B cell (primary cell): Measurements from ENCODE around the gene GRK3. TPM values are rescaled to one million over a fixed set of nuclear protein-coding genes. Genes with fewer than 3 reads are reported as not detected.

Experiments
- ATAC-seq: fragments of 200-7000 bp; cut with Tn5 transposase; one replicate; pipeline ENCODE4 v1.10.0; 2021; ENCODE audit warnings: low read depth, mild to moderate bottlenecking, moderate number of reproducible peaks, moderate library complexity
- CTCF ChIA-PET: fragments of 350-600 bp; sonication (Branson Sonifier 250); formaldehyde crosslinking; loops from one replicate; lab custom pipeline; 2021; ENCODE audit warnings: antibody characterized with exemption, inconsistent platforms; lab: Charles Lee
- POLR2A ChIA-PET: fragments of 350-600 bp; sonication (Branson Sonifier 250); formaldehyde crosslinking; loops from one replicate; lab custom pipeline; 2021; ENCODE audit warnings: antibody characterized with exemption; lab: Charles Lee
- DNase-seq: peaks from one replicate; pipeline ENCODE4 v3.0.0; 2013
- H2AFZ ChIP-seq: 2 replicates; pipeline ENCODE4 v1.6.1; 2012; ENCODE audit warnings: mild to moderate bottlenecking, low read depth, low read length; ENCODE audit not compliant: insufficient read depth, poor library complexity, severe bottlenecking
- H3K27ac ChIP-seq, 2 donors: 1 replicate in 1 of 2; 2 replicates in 1 of 2; pipeline ENCODE4 v1.5.1; 2012 to 2013; ENCODE audit warnings: low read length in 2 of 2, mild to moderate bottlenecking in 2 of 2, moderate library complexity in 1 of 2
- H3K27me3 ChIP-seq, 4 experiments: fragments of 200-600 bp in 1 of 4; sonication (generic) in 1 of 4; replicated peaks in 1 of 4; 1 replicate in 2 of 4; 2 replicates in 2 of 4; pipeline versions ENCODE4 v1.6.1 to v1.7.0; 2013 to 2016; ENCODE audit warnings: low read length in 3 of 4, mild to moderate bottlenecking in 2 of 4, mixed read lengths in 1 of 4, moderate library complexity in 1 of 4; ENCODE audit not compliant: insufficient read depth in 4 of 4, control insufficient read depth in 3 of 4; ENCODE audit errors: control extremely low read depth in 1 of 4
- H3K36me3 ChIP-seq, 2 experiments: replicated peaks in 1 of 2; 1 replicate in 1 of 2; 2 replicates in 1 of 2; pipeline versions ENCODE4 v1.6.1 to v1.7.1; 2013; ENCODE audit warnings: low read length in 1 of 2; ENCODE audit not compliant: insufficient read depth in 2 of 2, control insufficient read depth in 1 of 2; ENCODE audit errors: control extremely low read depth in 1 of 2, extremely low read depth in 1 of 2
- H3K4me1 ChIP-seq, 2 donors: fragments of 200-600 bp in 1 of 2; sonication (generic) in 1 of 2; 1 replicate in 1 of 2; 2 replicates in 1 of 2; pipeline versions ENCODE4 v1.5.1 to v1.6.1; 2013 to 2017; ENCODE audit warnings: low read length in 2 of 2; ENCODE audit not compliant: control insufficient read depth in 2 of 2, insufficient read depth in 2 of 2
- H3K4me2 ChIP-seq: replicated peaks from 2 replicates; pipeline ENCODE3; 2012; ENCODE audit warnings: mild to moderate bottlenecking, low read depth, low read length; ENCODE audit not compliant: poor library complexity, severe bottlenecking
- H3K4me3 ChIP-seq, 5 experiments: fragments of 200-600 bp in 1 of 5; sonication (generic) in 1 of 5; 1 replicate in 3 of 5; 2 replicates in 2 of 5; pipeline versions ENCODE4 v1.5.1 to v1.7.0; 2011 to 2016; ENCODE audit warnings: low read length in 4 of 5, mild to moderate bottlenecking in 4 of 5, low read depth in 2 of 5, control low read depth in 1 of 5, moderate library complexity in 1 of 5; ENCODE audit not compliant: insufficient read depth in 1 of 5; ENCODE audit errors: control extremely low read depth in 1 of 5, extremely low read depth in 1 of 5
- H3K79me2 ChIP-seq: fragments of 200-600 bp; sonication (generic); one replicate; pipeline ENCODE4 v1.6.0; 2016; ENCODE audit warnings: low read length; ENCODE audit not compliant: control insufficient read depth, insufficient read depth
- H3K9ac ChIP-seq: fragments of 200-600 bp; sonication (generic); 2 replicates; pipeline ENCODE4 v1.6.1; 2017; ENCODE audit warnings: mild to moderate bottlenecking, low read length, moderate library complexity
- H3K9me3 ChIP-seq, 3 donors: one replicate each; pipeline versions ENCODE4 v1.6.1 to v1.7.1; 2013; ENCODE audit warnings: low read length in 2 of 3; ENCODE audit not compliant: control insufficient read depth in 2 of 3, insufficient read depth in 1 of 3; ENCODE audit errors: control extremely low read depth in 1 of 3
- H4K20me1 ChIP-seq: 2 replicates; pipeline ENCODE4 v1.6.0; 2012; ENCODE audit warnings: mild to moderate bottlenecking, low read length; ENCODE audit not compliant: insufficient read depth, control insufficient read depth, poor library complexity, severe bottlenecking
- H3K27ac Mint-ChIP-seq: one replicate; pipeline ENCODE4 v1.8.0; 2021; ENCODE audit warnings: mixed read lengths
- H3K27me3 Mint-ChIP-seq: one replicate; pipeline ENCODE4 v1.8.0; 2021; ENCODE audit warnings: mixed read lengths
- H3K4me1 Mint-ChIP-seq: one replicate; pipeline ENCODE4 v1.8.0; 2021; ENCODE audit warnings: mixed read lengths
- H3K4me3 Mint-ChIP-seq: one replicate; pipeline ENCODE4 v1.8.0; 2021; ENCODE audit warnings: mixed read lengths
- H3K9me3 Mint-ChIP-seq: one replicate; pipeline ENCODE4 v1.8.0; 2022; ENCODE audit warnings: mixed read lengths; ENCODE audit not compliant: insufficient read depth
- EZH2 ChIP-seq: IDR thresholded peaks from 2 replicates; pipeline ENCODE4 v1.6.1; 2012; ENCODE audit warnings: borderline replicate concordance, low read depth, mild to moderate bottlenecking, moderate library complexity, low read length; ENCODE audit not compliant: insufficient read depth, poor library complexity, severe bottlenecking
- WGBS: methylation state at CpG from one replicate; pipeline ENCODE4 v1.1.5; 2013; ENCODE audit warnings: missing lambda C conversion rate; ENCODE audit not compliant: insufficient coverage; 5-methylcytosine and 5-hydroxymethylcytosine counted together
- intact Hi-C: fragments of 100-400 bp; cut with micrococcal nuclease; formaldehyde crosslinking; loops from one replicate; pipeline ENCODE4 v1.10.0; 2022
- polyA plus RNA-seq: library from polyadenylated mRNA; depleted of rRNA; stranded (reverse); fragments of >200 nt; gene quantifications from 2 replicates; pipeline ENCODE4 v1.2.3, GENCODE V29; 2012
- total RNA-seq, 2 donors: library from RNA; stranded (reverse); fragments of 120-200 nt in 1 of 2; gene quantifications; 1 replicate in 1 of 2; 2 replicates in 1 of 2; pipeline versions ENCODE4 v1.2.3 to v1.2.4, GENCODE V29; 2013 to 2022
- TF ChIP-seq, protein P1 (sequence below): fragments of 200-600 bp; IDR thresholded peaks from one replicate; pipeline ENCODE4 v1.8.0; 2022; ENCODE audit warnings: antibody characterized with exemption, mild to moderate bottlenecking

GRK3 gene
- total and polyA plus RNA-seq, 2 donors (not counting 1 experiment from before 2014, with no cell fraction given) = 17.6 to 61.0 TPM

DNA sequence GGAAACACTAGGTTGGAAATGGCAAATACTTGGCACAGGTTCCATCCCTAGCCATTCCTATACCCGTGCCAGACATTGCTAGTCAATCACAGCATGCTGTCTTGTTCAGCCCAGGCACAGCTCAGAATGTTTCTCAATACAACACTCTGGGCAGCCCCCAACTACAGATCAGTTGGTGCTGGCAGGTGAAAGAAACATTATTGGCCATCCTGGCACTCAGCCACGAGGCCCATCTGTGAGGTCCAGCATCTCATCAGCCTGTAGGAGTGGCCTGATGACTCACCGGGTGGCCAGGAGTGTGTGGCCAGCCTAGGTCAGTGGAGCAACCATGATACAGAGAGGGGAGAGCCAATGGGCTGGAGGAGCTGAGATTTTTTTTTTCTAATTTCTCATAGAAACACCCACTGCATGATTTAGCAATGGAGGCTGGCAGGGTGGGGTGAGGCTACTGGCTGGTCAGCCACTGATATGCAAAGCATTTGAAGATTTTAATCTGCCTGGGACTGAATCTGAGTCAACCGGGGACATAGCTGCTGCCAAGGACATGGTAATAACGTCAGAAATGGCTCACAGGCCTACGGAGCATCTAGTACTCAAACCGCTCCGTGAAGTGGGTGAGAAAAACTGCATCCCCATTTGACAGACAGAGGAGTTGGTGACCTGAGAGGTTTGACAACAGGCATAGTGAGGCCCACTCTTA lies 182.9 kb downstream of the GRK3 start:
- Histone ChIP-seq H3K4me3 (no peak overlapping the region), H3K79me2 (no peaks in the 10 kb centered on the region), H3K27me3 (no peaks in the 10 kb centered on the region), H3K4me2 (no peak overlapping the region), H3K27ac (no peak overlapping the region), H2AFZ (no peak overlapping the region), H3K9me3 (no peaks in the 10 kb centered on the region), H3K9ac (no peak overlapping the region), H3K4me1 (no peaks in the 10 kb centered on the region), H4K20me1 (no peaks in the 10 kb centered on the region), H3K36me3 (no peaks in the 10 kb centered on the region)
- Mint-ChIP-seq H3K27me3 (peaks cover 11% of the 10 kb centered on the region), H3K27ac (no peak overlapping the region), H3K9me3 (no peaks in the 10 kb centered on the region), H3K4me3 (no peak overlapping the region), H3K4me1 (no peaks in the 10 kb centered on the region)
- DNase-seq = no peak
- TF ChIP-seq, protein P1, sequence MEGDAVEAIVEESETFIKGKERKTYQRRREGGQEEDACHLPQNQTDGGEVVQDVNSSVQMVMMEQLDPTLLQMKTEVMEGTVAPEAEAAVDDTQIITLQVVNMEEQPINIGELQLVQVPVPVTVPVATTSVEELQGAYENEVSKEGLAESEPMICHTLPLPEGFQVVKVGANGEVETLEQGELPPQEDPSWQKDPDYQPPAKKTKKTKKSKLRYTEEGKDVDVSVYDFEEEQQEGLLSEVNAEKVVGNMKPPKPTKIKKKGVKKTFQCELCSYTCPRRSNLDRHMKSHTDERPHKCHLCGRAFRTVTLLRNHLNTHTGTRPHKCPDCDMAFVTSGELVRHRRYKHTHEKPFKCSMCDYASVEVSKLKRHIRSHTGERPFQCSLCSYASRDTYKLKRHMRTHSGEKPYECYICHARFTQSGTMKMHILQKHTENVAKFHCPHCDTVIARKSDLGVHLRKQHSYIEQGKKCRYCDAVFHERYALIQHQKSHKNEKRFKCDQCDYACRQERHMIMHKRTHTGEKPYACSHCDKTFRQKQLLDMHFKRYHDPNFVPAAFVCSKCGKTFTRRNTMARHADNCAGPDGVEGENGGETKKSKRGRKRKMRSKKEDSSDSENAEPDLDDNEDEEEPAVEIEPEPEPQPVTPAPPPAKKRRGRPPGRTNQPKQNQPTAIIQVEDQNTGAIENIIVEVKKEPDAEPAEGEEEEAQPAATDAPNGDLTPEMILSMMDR = no peak
- no peak for TF ChIP-seq EZH2
- ChIA-PET CTCF (no interaction called here), POLR2A (no interaction called here)
- ATAC-seq = no peak
- intact Hi-C loops = no loop called here
- 91% methylated on average over 8 of the region's 8 CpGs for WGBS

DNA sequence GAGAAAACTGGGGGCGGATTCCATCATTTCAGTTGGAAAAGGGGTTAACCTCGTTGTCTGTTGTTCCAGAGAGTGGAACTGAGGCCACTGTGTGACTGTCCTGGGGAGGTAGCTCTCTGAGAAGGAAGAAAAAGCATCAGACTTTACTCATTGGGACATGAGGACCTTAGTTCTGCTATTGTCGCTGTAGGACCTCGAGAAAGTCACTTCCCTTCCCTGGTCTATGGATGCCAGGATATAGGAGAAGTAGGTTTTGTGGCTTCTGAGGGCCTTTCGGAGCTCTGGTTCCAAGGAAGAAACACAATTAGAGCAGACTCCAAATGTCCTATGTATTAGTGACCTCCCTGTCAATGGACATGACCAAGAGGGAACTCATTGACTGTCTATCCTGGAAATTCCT lies 183.7 kb downstream of the GRK3 start:
- DNase-seq = no peak

More for the DNA sequence above, 183.7 kb downstream of the GRK3 start:
- no peak for ATAC-seq
- intact Hi-C loops = no loop called here
- Mint-ChIP-seq H3K9me3 (no peaks in the 10 kb centered on the region), H3K4me1 (no peaks in the 10 kb centered on the region), H3K4me3 (no peak overlapping the region), H3K27me3 (peaks cover 7% of the 10 kb centered on the region), H3K27ac (no peak overlapping the region)
- TF ChIP-seq, protein P1 = no peak
- no peak for TF ChIP-seq EZH2
- no peak overlapping the region for H2AFZ ChIP-seq
- no peaks in the 10 kb centered on the region for H3K27me3 ChIP-seq
- H3K4me2 ChIP-seq = no peak overlapping the region
- 84% methylated on average over 3 of the region's 5 CpGs for WGBS
- CTCF ChIA-PET = interaction anchor here (1.0 kb wide), 1 partner anchor 25 kb away, joined by 3 read pairs; no protein-coding TSS in a partner anchor
- no peaks in the 10 kb centered on the region for H3K9me3 ChIP-seq
- H3K36me3 ChIP-seq = no peaks in the 10 kb centered on the region
- H4K20me1 ChIP-seq = no peaks in the 10 kb centered on the region
- H3K4me3 ChIP-seq = no peak overlapping the region
- H3K79me2 ChIP-seq = no peaks in the 10 kb centered on the region
- no peak overlapping the region for H3K9ac ChIP-seq
- POLR2A ChIA-PET = no interaction called here
- no peaks in the 10 kb centered on the region for H3K4me1 ChIP-seq
- no peak overlapping the region for H3K27ac ChIP-seq
